GM19328 (cell line): ENCODE results near the gene STH.
"Not testable (repeated sequence)": the region's sequence is repeated elsewhere in the genome, so short reads cannot be mapped to it uniquely, and the experiment has no call there.

Experiments
- ATAC-seq: cut with Tn5 transposase; IDR thresholded peaks from one replicate; pipeline ENCODE4 v1.9.1; 2021; ENCODE audit warnings: mild to moderate bottlenecking, moderate library complexity; ENCODE audit not compliant: unreplicated experiment

STH gene, protein sequence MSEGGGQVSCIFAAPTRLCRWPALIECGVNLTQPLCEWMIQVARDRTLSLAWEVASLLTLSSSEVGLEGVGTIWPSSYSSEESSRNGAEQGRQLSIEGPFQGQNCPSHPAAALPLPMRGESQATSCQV

DNA sequence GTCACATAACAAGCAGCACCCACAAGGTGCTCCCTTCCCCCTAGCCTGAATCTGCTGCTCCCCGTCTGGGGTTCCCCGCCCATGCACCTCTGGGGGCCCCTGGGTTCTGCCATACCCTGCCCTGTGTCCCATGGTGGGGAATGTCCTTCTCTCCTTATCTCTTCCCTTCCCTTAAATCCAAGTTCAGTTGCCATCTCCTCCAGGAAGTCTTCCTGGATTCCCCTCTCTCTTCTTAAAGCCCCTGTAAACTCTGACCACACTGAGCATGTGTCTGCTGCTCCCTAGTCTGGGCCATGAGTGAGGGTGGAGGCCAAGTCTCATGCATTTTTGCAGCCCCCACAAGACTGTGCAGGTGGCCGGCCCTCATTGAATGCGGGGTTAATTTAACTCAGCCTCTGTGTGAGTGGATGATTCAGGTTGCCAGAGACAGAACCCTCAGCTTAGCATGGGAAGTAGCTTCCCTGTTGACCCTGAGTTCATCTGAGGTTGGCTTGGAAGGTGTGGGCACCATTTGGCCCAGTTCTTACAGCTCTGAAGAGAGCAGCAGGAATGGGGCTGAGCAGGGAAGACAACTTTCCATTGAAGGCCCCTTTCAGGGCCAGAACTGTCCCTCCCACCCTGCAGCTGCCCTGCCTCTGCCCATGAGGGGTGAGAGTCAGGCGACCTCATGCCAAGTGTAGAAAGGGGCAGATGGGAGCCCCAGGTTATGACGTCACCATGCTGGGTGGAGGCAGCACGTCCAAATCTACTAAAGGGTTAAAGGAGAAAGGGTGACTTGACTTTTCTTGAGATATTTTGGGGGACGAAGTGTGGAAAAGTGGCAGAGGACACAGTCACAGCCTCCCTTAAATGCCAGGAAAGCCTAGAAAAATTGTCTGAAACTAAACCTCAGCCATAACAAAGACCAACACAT is at the start of gene STH:
STH (plus strand) TSS at position 264 of the 913 bp plus-strand sequence; CDS start at position 294, 30 bp downstream.
- ATAC-seq, result no peak

GRCh38 chr17:45949755-45950320 is 49.2 kb upstream of the STH start:
- no peak for ATAC-seq

DNA sequence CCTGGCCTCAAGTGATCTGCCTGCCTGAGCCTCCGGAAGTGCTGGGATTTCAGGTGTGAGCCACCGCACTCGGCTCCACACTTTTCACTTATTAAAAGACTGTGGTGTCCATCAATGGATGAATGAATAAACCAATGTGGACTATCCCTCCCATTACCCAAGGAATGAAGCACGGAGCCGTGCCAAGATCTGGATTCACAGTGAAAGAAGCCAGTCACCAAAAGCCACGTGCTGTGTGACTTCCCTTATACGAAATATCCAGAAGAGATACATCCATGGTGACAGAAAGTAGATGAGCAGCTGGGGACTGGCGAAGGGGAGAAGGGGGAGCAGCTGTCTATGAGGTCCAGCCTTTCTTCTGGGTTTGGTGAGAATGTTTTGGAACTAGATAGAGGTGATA is 48.2 kb upstream of the STH start:
- ATAC-seq, result no peak

GRCh38 chr17:45951403-45951802 is 47.6 kb upstream of the STH start:
- ATAC-seq, result no peak

DNA sequence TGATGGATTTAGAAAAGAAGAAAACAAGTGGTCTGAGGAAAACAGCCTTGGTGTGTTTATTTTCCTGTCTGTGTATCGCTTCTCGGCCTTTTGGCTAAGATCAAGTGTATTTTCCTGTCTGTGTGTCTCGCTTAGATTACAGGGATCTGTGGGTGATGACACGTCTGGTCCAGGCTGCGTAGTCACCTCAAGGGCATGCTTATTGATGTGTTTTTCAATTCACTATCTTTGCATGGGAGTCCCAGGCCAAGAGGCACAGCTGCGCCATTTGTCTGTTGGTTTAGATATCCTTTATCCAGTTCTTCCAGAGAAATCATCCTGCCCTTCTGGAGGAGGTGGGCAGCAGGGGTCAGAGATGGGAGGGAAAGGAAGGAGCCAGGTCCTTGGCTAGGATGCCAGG is 47.1 kb upstream of the STH start:
- ATAC-seq, result no peak

GRCh38 chr17:45952814-45953320 is 46.2 kb upstream of the STH start:
- no peak for ATAC-seq

- no peak for ATAC-seq
These were observed 45.5 kb upstream of the STH start for GRCh38 chr17:45953561-45953960.

DNA sequence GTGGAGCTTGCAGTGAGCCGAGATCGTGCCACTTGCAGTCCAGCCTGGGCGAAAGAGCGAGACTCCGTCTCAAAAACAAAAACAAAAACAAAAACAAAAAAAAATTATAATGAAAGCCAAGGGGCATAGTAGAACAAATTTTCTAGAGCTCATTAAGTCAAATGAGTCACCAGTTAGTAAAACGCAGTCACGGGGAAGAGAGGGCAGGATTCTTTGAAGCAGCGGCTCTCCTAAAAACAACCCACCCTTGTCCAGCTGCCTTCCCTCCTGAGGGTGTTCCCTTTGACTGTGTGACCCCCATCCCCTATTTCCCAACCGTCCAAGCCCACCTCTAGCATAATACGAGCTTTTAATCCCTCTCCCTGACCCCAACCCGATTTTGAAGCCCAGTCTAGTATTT is 44.1 kb upstream of the STH start:
- no peak for ATAC-seq

DNA sequence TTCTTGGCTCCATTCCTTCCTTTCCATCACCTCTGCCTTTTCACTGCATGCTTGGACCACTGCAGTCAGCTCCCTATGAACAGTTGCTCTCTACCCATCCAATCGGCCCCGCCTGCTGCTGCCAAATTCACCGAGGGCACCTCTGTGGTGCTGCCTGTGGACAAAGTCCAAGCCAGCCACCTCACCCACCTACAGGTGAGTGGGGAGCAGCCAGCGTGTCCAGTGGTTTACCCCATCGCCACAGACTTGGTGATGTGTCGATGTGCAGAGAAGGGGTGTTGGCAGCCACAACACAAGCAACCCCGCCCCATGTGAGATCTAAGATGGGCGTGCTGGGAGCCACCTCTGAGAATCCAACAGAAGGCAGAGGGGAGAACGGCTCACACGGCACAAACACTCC is 43.7 kb upstream of the STH start:
- ATAC-seq, result no peak

- ATAC-seq, result no peak
These were observed 43.0 kb upstream of the STH start for GRCh38 chr17:45956090-45956489.

DNA sequence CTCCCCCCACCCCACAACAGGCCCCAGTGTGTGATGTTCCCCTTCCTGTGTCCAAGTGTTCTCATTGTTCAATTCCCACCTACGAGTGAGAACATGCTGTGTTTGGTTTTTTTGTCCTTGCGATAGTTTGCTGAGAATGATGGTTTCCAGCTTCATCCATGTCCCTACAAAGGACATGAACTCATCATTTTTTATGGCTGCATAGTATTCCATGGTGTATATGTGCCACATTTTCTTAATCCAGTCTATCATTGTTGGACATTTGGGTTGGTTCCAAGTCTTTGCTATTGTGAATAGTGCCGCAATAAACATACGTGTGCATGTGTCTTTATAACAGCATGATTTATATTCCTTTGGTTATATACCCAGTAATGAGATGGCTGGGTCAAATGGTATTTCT is 42.3 kb upstream of the STH start:
- not testable (repeated sequence) for ATAC-seq

DNA sequence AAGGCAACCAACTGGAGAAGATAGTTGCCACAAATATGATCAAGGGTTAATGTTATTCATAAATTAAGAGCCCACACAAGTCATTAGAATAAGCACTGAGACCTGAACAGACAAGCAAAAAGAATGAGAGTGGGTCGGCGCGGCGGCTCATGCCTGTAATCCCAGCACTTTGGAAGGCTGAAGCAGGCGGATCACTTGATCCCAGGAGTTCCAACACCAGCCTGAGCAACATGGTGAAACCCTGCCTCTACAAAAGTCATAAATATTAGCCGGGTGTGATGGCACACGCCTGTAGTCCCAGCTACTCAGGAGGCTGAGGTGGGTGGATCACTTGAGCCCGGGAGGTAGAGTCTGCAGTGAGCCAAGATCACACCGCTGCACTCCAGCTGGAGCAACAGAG is 40.7 kb upstream of the STH start:
- no peak for ATAC-seq

GRCh38 chr17:45958994-45959665 is 39.9 kb upstream of the STH start:
- no peak for ATAC-seq

DNA sequence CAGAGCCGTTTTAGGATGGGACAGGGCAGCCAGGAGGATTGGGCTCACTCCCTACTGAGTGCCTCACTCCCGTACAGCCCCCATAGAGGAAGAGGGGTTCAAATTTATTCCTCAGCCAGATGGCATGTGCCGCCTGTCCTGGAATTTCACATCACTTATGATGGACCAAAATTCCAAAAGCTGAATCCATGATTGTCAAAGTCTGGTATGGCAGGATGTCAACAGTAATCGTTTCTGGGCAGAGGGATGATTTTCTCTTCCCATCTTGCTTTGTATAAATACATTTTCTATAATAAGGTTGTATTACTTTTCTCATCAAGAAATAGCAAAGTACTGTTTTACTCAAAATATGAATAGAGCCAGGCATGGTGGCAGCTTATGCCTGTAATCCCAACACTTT is 38.7 kb upstream of the STH start:
- no peak for ATAC-seq

DNA sequence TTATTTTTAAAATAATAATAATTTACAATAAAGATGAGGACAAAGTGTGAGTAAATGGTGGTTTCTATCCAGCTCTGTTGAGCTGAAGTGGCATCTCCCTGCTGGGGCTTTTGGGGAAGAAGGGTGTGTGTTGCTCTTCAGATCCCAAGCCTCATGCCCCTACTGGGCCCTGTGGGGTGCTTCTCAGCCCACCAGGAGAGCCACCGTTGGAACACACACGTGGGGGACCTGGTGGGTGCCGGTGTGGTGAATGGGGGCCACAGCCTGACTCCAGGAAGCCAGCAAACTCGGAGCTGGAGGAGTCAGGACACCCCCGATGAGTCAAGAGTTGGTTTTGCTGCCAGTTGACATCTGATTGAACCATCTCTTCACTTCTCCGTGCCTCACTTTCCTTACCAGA is 37.8 kb upstream of the STH start:
- no peak for ATAC-seq

DNA sequence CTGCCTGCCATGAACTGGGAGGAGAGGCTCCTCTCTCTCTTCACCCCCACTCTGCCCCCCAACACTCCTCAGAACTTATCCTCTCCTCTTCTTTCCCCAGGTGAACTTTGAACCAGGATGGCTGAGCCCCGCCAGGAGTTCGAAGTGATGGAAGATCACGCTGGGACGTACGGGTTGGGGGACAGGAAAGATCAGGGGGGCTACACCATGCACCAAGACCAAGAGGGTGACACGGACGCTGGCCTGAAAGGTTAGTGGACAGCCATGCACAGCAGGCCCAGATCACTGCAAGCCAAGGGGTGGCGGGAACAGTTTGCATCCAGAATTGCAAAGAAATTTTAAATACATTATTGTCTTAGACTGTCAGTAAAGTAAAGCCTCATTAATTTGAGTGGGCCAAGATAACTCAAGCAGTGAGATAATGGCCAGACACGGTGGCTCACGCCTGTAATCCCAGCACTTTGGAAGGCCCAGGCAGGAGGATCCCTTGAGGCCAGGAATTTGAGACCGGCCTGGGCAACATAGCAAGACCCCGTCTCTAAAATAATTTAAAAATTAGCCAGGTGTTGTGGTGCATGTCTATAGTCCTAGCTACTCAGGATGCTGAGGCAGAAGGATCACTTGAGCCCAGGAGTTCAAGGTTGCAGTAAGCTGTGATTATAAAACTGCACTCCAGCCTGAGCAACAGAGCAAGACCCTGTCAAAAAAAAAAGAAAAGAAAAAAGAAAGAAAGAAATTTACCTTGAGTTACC is 36.7 kb upstream of the STH start:
- no peak for ATAC-seq

DNA sequence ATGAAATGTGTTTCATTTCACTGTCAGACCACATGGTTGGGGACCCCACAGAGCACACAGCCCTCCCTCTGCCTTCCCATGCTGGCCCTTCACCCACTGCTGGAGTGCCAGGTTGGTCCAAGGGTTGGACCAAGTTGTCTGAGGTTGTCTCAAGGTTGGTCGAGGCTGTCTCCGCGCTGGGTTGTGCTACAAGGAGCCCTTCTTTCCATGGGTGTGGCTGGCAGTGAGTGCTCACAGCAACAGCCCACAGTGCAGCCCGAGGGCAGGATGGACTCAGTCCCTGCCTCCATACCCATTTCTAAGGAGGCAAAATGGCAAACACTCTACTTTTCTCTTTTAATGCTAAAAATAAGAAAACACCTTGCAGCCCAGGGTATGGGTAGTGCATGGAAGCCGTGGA is 35.8 kb upstream of the STH start:
- ATAC-seq, result no peak

- ATAC-seq, result no peak
These were observed 35.2 kb upstream of the STH start for GRCh38 chr17:45963889-45964288.

GRCh38 chr17:45964634-45965033 is 34.4 kb upstream of the STH start:
- ATAC-seq, result no peak

GRCh38 chr17:45965812-45966211 is 33.2 kb upstream of the STH start:
- no peak for ATAC-seq
